ENCODE measurements around the gene FHAD1.
A peak's percentile ranks its signal among the peaks of the same experiment; 100 is the strongest.
"Not testable (repeated sequence)": the region's sequence is repeated elsewhere in the genome, so short reads cannot be mapped to it uniquely, and the experiment has no call there.

Gene FHAD1

DNA sequence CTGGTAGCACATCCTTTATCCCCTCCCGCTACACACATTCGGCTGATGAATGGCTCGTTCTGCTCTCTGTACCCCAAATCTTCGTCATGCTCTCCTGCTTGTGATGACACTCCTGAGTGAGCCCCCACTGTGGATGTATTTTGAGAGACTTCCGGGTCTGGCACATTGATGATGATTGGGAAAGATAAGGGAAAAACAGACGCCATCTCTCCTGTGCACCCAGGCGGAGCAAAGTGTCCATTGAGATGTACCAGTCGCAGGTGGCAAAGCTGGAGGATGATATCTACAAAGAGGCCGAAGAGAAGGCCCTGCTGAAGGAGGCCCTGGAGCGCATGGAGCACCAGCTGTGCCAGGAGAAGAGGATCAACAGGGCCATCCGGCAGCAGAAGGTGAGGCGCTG, 134.8 kb downstream of the FHAD1 start:
- DNase-seq: no peak

DNA sequence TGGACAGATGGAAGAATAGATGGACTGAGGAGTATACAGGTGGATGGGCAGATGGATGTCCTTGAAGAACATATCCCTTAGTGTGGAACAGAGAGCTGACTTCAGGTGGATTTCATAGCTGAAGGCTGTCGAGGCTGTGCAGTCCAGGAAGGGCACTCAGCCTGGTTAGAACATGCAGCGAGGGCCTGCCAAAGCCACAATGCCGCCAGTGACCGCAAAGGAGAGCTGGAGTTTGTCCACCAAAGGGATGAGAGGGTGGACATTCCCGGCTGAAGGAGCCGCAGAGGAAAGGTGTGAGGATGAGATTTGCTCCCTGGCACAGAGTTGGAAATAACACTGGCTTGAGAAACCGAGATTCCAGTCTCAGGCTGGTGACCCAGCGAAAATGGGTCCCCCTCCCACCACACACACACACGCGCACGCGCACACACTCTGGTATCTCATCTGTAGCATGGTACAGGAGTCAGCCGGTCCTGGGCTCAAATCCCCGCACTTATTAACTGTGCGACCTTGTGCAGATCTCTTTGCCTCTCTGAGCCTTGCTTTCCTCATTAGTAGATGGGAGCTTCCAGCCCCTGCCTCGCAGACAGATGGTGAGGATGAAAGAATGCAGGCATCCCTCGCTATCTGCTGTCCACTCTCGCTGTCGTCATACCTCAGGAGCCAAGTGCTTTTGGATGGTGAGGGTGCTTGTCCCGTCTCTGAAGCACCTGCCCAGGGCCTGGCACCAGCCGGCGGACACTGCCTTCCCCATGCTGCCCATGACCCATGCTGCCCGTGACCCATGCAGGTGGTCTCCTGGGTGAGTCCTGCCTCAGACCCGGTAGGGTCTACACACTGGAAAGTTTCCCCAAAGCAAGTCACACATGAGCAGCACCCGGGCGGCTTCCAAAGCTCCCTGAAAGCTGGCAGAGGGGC, 135.8 kb downstream of the FHAD1 start:
- DNase-seq: no peak

DNA sequence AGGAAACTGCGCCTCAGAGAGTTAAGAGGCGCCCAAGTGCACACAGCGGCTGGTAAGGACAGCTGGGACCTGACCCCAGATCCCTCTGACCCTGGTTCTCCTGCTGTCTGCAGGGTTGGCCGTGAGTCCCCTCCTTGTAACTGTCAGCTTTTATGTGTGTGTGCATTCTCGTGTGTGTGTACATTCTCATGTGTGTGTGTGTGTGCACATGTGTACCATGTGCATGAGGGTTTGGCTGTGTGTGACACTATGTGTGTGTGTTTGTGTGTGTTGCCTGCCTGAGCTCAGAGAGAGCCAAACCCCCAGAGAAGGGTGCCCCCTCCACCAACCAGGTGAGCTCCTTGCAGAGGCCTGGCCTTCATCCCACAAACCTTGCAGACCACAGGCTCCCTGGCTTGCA, 136.8 kb downstream of the FHAD1 start:
- no peak for DNase-seq

- DNase-seq: peak; percentile 37
These were observed 137.4 kb downstream of the FHAD1 start for GRCh38 chr1:15384301-15384901.

DNA sequence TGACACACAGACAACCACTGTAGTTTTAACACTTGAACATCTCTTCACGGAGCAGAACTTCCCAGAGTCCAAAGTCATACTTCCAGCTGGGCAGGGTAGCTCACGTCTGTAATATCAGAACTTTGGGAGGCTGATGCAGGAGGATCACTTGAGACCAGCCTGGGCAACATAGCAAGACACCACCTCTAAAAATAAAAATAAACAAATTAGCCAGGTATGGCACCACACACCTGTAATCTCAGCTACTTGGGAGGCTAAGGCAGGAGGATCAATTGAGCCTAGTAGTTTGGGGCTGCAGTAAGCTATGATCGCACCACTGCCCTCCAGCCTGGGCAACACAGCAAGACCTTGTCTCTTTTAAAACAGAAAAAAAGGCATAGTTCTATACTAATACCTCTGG, 138.4 kb downstream of the FHAD1 start:
- no peak for DNase-seq

DNA sequence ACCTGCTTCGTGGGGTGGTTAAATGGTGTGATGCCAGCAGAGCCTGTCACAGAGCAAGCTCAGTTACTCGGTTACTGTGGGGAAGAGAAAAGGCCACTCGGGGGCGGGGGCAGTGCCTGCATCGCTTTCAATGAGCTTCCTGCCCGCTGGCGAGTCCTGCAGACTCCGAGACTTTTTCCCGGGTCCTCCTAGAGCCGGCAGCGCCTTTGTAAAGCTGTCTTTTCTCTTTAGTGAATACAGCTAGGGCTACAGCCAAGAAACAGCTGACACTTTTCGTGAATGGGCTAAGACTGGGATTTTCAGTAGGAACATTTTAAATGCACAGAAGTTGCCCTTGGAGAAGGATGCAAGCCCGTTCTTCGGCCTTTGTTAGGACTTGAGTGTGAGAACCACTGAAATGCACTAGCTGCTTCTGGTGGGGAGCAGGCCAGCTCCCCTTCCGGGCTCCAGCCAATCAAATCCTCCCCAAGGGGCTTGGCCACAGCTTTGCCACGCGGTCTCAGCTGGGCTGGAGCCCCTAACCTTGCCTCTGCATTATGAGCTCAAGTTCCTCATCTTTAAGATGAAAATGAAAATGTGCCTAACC, 139.2 kb downstream of the FHAD1 start:
- peak; percentile 74 for DNase-seq

DNA sequence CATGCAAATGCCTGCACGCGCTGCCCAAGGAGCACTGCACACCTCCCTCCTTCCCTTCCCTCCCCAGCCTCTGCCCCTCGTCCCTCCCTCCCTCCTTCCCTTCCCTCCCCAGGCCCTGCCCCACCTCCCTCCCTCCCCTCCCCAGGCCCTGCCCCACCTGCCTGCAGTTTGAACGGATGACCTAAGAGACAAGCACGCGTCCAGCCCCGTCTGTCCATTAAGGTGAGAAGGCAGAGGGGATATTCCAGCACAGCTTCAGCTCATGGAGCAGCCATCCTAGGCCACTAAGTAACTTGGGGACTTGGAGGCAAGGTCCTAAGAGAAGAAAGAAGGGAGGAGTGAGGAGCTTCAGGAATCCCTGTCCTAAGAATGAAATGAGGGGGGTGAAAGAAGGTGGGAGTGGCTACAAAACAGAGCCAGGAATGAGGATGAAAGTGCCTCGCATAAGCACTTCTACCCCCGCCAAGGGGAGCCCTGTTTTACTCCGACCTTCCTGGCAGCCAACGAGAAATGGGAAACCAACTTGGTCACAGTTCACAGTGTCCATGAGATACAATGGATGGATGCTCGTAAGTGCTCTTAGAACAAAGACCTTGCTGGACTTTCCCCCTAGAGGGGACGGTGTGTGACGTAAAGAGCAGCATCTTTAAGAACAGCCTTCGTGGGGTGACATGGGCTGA, 141.3 kb downstream of the FHAD1 start:
- no peak for DNase-seq

DNA sequence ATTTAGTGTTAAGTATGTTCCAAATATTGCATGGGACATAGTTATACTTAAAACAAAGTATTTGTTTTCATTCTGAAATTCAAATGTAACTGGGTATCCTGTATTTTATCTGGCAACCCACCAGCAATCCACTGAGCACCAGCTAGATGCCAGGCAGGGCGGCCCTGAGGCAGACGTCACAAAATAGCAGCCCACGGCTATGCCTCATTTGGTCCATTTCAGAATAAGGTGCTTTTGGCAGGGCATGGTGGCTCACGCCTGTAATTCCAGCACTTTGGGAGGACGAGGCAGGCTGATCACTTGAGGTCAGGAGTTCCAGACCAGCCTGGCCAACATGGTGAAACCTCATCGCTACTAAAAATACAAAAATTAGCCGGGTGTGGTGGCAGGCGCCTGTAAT, 142.8 kb downstream of the FHAD1 start:
- DNase-seq: not testable (repeated sequence)

DNA sequence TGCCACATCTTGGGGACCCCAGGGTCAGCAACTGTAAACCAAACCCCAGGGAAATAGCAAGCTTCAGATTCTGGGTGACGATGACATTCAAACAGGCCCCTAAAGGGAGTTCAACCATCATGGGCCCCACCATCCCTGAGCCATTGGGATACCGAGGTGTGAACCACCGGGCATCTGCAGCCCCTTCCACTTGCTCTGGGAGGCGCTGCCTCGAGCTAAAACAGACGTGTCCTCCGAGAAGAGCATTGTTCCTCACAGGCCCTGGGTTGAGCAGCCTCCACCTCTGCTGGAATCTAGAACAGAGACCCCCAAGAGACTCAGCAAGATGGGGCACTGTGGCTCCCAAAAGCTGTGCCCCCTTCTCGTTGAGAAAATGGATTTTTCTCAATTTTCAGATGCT, 143.6 kb downstream of the FHAD1 start:
- DNase-seq: no peak

- no peak for DNase-seq
These were observed 144.3 kb downstream of the FHAD1 start for GRCh38 chr1:15391366-15391765.

GRCh38 chr1:15393475-15394257, 146.6 kb downstream of the FHAD1 start:
- no peak for DNase-seq

- no peak for DNase-seq
These were observed 147.3 kb downstream of the FHAD1 start for GRCh38 chr1:15394258-15394690.

GRCh38 chr1:15397236-15397635, 150.2 kb downstream of the FHAD1 start:
- DNase-seq: no peak

- no peak for DNase-seq
These were observed 152.7 kb downstream of the FHAD1 start for GRCh38 chr1:15399710-15400109.

- no peak for DNase-seq
These were observed 153.6 kb downstream of the FHAD1 start for GRCh38 chr1:15400627-15401026.

- DNase-seq: no peak
These were observed 154.5 kb downstream of the FHAD1 start for GRCh38 chr1:15401391-15402055.

DNA sequence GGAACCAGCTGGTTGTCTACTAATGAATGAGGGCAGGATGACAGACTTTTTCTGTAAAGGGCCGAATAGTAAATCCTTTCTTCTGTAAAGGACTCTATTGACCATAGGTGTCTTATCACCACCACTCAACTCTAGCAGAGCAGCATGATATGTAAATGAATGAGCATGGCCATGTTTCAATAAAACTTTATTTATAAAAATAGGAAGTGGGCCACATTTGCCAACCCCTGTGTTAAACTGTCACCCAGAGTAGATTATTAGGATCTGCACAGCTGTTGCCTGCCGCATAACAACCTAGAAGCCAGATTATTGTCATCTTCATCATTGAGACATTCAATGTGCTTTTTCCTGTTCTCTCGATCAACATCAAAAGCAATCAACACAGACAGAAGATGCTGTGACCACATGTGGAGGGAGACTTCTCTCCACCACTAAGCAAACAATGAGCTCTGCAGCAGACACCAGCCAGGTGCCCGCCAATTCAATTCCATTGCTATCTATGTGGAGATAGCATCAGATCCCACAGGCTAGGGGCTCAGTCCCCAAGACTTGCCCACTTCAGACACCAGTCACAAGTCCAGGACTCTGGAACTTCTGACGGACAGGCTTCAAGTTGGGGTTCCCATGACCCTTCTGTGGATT, 155.9 kb downstream of the FHAD1 start:
- DNase-seq: no peak

DNA sequence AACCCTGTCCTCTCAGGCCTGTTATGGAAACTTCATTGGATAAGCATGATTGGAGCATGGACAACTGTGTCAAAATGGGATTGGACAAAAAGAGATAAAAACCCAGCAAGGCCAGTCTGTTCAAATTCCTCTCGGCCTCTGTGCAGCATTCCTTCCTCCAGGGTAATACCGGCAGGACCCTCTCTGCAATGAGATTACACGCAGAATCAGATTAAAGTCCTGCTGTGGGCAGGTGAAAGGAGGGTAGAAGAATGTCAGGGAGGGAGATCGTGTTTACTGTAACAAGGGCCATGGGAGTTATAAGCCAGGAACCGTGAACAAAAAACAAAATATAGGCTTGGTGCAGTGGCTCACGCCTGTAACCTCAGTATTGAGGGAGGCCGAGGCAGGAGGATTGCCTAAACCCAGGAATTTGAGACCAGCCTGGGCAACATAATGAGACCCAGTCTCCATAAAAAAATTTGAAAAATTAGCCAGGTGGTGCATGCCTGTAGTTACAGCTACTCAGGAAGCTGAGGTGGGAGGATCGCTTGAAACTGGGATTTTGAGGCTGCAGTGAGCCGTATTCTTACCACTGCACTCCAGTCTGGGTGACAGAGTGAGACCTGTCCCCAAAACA, 157.0 kb downstream of the FHAD1 start:
- DNase-seq: no peak

- DNase-seq: no peak
These were observed 158.3 kb downstream of the FHAD1 start for GRCh38 chr1:15405106-15405850.
